NCI-H524 treated with DMSO at 0.1 percent for 48 hours (cell line): Measurements from ENCODE around the gene PRRC2B.
"Not testable (repeated sequence)": the region's sequence is repeated elsewhere in the genome, so short reads cannot be mapped to it uniquely, and the experiment has no call there.

ENCODE experiments used
- DNase-seq: peaks from one replicate; lab custom pipeline; 2025; lab: John Stamatoyannopoulos, UW

Gene PRRC2B

DNA sequence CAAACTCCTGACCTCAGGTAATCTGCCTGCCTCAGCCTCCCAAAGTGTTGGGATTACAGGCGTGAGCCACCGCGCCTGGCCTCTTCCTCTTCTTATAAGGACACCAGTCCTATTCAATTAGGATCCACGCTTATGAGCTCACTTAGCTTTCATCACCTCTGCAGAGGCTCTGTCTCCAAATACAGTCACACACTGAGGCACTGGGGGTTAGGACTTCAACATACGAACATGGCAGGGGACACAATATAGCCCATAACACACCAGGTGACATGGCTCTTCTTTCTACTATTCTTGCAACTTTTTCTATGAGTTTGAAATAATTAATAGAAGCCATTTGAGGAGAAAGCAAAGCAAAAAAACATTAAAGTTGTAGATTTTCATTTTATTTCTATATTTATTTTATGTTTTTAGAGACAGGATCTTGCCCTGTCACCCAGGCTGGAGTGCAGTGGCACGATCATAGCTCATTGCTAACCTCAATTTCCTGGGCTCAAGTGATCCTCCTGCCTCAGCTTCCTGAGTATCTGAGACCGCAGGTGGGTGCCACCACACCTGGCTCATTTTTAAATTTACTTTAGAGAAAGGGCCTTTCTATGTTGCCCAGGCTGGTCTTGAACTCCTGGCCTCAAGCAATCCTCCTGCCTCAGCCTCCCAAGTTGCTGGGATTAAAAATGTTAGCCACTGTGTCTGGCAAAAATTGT, 145.5 kb downstream of the PRRC2B start:
- no peak for DNase-seq

DNA sequence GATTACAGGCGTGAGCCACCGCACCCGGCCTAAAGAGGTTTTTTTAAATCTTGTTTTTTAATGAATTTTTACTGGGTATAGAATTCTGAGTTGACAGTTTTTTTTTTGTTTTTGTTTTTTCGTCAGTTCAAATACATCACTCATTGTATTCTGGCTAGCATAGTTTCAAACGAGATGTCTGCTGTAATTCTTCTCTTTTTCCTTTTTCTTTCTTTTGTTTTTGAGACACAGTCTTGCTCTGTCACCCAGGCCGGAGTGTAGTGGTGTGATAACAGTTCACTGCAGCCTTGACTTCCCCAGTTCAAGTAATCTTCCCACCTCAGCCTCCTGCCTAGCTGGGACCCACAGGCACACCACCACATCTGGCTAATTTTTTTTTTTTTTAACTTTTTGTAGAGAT, 149.3 kb downstream of the PRRC2B start:
- no peak for DNase-seq

DNA sequence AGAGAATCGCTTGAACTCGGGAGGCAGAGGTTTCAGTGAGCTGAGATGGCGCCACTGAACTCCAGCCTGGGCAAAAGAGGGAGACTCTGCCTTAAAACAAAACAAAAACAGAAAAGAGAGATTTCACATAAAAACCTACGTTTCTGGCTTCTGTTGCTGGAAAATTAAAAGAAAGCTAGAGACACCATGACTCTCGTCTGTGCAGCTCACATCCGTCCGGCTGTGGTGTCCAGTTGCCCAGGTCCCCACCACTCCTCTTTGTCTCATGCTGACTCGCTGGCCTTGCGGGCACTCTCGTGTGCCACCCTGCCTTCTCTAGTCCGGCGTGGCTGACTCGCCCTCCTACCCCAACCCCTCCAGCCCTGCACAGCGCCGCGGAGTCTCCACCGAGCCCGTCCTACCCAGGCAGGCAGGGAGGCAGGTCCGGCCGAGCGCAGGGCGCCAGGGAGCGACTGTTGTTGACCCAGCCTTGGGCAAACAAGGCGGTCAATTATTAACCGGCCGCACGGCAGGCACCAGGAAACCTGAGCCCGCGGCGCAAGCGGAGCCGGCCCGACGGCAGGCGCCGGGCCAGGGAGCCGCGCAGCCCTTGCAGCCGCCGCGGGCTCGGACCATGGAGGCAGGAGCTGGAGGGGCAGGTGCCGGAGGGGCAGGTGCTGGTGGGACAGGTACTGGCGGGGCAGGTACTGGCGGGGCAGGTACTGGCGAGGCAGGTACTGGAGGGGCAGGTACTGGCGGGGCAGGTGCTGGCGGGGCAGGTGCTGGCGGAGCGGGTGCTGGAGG, 151.3 kb downstream of the PRRC2B start, which contains the start of gene PRRT1B:
TSS of gene PRRT1B (plus strand) at position 521 of the 783 bp plus-strand sequence. CDS start at position 614, 93 bp downstream.
- DNase-seq: no peak

DNA sequence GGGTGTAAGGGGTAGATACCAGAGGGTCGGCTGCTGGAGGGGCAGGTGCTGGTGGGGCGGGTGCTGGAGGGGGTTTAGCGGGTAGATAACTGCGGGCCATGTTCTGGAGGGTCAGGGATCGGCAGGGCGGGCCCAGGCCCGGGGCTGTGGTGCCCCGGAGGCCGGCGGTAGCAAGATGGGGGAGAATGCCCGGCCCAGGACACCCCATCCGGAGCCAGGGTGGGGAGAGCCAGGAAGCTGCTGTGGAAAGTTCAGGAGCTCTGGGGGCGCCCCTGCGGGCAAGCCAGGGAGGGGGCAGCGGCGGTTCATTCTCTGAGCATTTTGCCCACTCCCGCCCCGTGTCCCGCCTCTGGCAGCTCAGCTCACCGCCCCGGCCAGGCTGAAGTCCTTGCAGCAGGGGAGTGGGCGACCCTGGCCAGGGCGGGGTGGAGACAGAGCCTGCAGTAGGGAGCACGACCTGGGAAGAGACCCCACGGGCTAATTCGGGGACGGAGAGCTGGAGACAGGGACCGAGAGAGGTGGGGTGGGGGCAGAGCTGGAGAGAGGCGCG, 152.0 kb downstream of the PRRC2B start:
- no peak for DNase-seq

DNA sequence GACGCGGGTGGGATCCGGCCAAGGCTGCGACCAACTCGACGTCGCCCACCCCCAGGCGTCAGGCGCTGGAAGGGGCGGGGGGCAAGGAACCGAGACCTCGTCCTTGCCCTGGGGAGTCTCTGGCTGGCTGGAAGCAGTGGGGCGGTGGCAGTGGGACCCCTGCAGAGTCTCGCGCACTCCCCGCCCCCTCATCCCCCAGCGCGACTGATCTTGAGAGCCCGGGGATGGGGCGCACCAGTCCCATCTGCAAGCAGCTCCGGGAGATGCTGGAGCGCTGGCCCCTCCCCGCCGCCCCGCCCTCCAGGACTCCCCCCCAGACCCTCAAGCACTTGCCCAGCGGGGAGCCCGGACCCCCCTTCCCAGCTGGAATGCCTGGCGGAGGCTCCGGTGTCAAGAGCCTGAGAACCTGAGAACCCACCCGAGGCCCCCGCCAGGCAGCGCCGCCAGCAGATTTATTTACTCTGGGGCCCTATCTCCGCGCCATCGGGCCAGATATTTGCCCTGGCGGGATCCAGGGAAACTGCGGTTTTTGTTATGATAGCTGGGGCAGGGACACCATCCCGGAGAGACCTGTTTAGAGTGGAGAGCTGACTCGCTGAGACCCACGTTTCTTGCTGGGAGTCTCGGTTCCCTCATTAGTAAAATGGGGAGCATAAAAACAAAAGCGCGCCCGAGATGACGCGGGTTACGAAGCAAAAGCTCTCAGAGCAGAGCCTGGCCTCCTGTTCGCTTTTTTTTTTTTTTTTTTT, 152.6 kb downstream of the PRRC2B start:
- DNase-seq: no peak

DNA sequence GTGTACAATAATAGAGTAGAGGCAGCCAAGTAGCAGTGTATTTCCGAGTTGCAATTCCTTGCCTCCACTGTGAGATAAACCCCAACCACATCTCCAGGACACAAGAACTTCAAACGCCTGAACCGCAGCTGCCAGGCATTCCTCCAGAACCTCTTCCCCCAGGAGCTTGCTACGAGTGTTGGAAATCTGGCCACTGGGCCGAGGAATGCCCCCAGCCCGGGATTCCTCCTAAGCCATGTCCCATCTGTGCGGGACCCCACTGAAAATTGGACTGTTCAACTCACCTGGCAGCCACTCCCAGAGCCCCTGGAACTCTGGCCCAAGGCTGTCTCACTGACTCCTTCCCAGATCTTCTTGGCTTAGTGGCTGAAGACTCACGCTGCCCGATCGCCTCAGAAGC, 155.3 kb downstream of the PRRC2B start:
- DNase-seq: not testable (repeated sequence)
